Epidermal melanocyte (primary cell): ENCODE measurements around the gene FIGNL2.
"Not testable (repeated sequence)": the region's sequence is repeated elsewhere in the genome, so short reads cannot be mapped to it uniquely, and the experiment has no call there.

Source experiments
- DNase-seq: peaks from one replicate; pipeline ENCODE4 v3.0.0; 2011; ENCODE audit warnings: low spot score; ENCODE audit not compliant: insufficient read length

FIGNL2 gene

GRCh38 chr12:51836041-51836826, 12.3 kb downstream of the FIGNL2 start:
- no peak for DNase-seq

DNA sequence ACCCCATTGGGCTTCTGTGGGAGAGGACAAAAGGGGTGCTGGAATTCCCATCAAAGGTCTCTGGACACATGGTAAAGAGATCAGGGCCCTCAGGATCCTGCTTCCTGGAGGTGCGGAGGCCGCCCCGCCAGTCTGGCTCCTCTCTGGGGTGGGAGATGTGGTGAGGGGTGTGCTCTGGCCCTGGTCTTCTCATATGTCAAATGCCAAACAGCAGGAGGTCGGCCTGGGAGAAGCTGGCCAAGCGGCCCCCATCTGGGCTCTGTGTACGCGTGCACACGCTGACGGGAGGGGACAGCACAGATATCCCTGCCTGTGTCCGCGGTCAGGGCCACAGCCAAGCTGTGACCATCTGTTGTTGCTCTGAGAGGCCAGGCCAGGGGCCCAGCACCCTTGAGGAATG, 14.1 kb downstream of the FIGNL2 start:
- DNase-seq: no peak

- no peak for DNase-seq
These were observed 14.9 kb downstream of the FIGNL2 start for GRCh38 chr12:51833448-51834227.

GRCh38 chr12:51832354-51833107, 16.0 kb downstream of the FIGNL2 start:
- DNase-seq: no peak

DNA sequence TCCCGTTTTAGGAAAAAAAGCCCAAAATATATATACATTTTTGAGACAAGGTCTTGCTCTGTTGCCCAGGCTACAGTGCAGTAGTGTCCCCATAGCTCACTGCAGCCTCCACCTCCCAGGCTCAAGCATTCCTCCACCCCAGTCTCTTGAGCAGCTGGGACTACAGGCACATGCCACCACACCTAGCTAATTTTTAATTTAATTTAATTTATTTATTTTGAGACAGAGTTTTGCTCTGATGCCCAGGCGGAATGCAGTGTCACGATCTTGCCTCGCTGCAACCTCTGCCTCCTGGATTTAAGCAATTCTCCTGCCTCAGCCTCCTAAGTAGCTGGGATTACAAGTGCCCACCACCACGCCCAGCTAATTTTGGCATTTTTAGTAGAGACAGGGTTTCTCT, 16.7 kb downstream of the FIGNL2 start:
- not testable (repeated sequence) for DNase-seq

DNA sequence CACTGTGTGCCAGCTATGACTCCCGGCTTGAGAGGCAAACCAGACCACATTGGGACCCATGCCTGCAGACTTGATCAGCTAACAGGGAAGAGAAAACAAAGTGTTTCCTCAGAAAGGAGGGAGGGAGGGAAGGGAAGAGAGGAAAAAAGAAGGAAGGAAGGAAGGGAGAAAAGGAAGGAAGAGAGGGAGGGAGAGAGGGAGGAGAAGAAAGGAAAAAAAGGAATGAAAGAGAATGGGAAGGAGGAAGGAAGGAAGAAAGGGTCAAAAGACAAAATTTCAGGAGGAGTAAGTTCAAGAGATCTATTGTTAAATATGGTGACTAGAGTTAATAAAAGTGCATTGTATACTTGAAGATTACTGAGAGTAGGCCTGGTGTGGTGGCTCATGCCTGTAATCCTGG, 18.9 kb downstream of the FIGNL2 start:
- DNase-seq: no peak

- no peak for DNase-seq
These were observed 19.5 kb downstream of the FIGNL2 start for GRCh38 chr12:51829011-51829481.

DNA sequence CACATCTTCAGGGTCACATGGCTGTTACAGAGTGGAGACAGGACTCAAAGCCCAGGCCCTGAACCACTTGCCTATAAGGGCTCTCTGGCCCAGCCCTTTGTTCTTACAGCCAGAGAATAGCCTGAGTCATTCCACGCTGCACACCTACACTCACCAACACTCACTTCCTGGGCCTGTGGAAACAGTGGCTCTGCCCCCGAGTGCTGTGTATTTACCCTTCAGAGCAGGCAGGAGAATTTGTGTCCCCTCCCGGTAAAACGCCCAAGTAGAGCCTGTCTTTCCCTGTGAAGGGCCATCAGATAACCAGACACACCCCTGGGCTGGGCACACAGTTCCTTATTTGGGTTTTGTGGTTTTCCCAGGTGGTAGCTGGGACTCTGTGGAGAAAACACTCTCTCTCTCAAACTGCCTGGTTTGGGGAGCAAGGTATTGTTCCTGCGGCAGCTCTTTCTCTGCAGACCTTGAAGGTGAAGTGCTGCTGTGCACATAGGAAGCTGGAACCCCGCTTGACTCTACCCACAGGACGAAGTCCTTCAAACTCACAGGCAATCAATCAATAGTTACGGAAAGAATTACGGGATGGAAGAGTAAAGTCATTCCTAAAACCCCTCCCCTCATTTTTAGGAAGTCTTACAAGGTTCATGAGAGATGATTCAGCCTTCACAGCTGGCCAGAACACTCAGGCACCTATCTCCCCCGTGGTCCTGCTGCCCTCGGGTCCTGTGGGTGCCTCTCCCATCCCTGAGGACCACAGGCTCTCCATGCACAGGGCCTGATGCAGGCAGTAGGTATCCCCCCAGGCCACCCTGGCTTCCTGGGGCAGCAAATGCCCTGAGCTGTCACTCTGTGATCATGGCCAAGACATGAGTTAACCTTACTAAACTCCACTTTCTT, 20.3 kb downstream of the FIGNL2 start:
- DNase-seq: no peak

DNA sequence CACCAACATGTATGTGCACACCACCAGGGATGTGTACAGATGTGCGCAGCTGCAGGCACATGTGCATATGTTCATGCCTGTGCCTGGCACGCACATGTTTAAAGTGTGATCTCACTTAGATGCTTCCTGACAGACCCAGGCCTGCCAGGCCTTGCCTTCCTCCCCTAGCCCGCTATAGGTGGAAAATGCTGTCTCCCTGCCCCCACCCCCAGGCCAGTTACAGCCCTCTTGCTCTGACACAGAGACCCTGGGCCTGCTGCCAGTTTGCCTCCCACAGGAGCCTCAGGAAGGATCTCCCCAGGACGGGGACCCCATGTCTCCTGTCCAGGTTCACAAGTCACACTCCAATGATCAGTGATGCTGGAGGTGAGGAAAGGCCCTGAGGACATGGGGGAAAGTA, 21.6 kb downstream of the FIGNL2 start:
- DNase-seq: no peak

DNA sequence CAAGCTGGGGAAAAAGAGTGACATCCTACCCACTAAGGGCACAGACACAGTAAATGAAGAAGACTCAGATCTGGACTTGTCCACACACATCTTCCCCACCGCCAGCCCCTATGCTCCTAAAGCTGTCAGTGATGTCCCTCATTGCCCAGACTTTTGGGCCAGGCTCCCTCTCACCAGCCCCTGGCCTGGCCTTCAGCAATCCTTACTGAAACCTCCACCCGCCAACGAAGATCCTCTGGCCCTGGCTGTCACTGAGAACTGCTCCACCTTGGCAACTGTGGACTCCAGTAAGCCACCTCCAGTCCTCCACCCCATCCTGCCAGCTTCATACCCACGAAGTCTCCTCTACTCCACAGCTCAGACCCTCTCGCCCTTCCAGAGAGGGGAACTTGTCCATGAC, 23.3 kb downstream of the FIGNL2 start:
- no peak for DNase-seq

- peak; percentile 62 for DNase-seq
These were observed 24.5 kb downstream of the FIGNL2 start for GRCh38 chr12:51823875-51824565.

GRCh38 chr12:51822956-51823355, 25.6 kb downstream of the FIGNL2 start:
- no peak for DNase-seq

DNA sequence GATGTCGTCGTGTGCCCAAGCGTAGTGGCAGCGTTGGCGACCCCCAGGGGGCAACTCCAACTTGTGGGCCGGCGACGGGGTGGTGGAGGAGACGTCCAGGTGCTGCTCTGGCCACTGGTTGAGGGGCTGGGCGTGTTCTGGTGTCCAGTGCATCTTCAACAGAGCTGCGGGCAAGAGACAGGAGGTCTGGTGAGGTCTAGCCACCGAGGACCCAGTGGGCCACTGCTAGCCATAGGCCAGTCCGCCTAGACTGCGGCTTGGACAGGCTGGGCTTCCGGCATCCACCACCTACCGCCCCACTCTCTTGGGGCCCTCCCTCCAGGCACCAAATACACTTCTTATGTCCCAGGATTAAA, 26.3 kb downstream of the FIGNL2 start:
- DNase-seq: no peak

DNA sequence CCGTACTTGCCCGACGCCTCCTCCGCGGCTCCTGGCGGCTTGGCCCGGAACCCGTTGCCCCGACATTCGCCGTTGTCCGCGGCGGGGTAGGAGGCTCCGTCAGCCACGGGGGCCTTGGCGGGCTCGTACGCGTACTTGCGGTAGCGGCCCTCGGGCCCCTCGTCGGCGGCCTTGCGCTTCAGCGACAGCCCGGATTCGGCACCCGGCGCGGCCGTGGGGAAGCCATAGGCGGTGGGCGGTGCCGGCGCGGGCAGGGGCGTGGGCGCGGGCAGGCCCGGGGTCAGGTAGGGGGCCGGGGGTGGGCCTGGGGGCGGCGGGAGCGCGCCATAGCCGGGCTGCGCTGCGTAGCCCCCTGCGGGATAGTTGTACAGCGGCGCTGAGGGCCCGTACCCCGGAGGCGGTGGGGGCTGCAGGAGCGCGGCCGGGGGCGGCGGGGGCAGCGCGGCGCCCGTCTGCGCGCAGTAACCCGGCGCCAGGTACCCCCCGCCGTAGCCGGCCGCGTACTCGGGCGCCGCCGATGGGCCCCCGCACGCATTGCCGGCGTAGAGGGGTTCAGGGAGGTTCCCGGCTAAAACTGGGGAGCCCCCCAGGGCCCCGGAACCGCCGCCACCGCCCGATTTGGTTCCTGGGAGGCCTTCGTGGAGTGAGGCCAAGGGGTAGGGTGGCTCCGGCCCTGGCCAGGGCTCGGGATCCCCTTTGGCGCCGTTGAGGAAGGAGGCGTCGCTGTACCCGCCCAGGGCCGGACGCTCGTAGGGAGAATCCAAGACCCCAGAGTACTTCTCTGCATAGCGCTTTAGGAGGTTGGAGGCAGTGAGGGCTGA, 26.9 kb downstream of the FIGNL2 start:
- DNase-seq: no peak

DNA sequence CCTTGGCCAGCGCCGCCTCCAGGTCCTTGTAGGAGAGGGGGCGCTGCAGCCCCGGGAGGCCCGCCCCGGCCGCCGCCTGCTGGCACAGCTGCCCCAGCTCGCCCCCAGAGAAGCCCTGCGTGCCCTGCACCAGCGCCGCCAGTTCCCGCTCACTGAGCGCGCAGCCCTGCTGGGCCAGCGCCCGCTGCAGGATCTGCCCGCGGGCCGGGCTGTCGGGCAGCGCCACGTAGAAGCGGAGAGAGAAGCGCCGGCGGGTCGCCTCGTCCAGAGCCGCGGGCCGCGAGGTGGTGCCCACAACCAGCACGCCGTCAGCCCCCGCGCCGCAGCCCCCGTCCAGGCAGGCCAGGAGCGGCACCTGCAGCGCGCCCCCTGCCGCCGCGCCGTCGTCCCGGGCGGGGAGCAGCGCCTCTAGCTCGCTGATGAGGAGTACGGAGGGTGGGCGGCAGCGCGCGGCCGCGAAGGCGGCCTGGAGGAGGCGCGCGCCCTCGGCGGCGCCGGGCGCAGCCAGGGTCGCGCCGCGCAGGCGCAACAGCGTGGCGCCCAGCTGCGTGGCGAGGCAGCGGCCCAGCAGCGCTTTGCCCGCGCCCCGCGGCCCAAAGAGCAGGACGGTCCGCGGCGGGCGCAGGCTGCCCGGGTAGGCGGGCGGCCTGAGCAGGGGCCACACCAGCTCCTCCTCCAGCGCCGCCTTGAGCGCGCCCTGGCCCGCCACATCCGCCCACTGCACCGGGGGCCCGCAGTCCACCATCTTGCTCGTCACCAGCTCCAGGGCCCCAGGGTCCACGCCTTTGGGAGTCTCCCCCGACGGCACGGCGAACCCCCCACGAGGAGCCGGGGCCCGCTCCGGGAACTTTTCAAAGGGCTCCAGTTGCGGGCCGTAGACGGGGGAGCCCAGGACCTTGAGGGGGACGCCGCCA, 27.7 kb downstream of the FIGNL2 start:
- no peak for DNase-seq

GRCh38 chr12:51819736-51820525, 28.6 kb downstream of the FIGNL2 start:
- no peak for DNase-seq

GRCh38 chr12:51818566-51819300, 29.8 kb downstream of the FIGNL2 start:
- no peak for DNase-seq
